Stimulated activated CD8-positive, alpha-beta memory T cell treated with anti-CD3 and anti-CD28 coated beads, Interleukin-2, amount 100 ng/mL, for 1 hour (primary cell): Measurements from ENCODE around the gene ZBED1.
"Not testable (repeated sequence)": the region's sequence is repeated elsewhere in the genome, so short reads cannot be mapped to it uniquely, and the experiment has no call there.

Source experiments
- DNase-seq, 2 donors: peaks; one replicate each; pipeline ENCODE4 v3.0.0-alpha.2; 2020; ENCODE audit warnings: low read depth in 2 of 2

Gene ZBED1

DNA sequence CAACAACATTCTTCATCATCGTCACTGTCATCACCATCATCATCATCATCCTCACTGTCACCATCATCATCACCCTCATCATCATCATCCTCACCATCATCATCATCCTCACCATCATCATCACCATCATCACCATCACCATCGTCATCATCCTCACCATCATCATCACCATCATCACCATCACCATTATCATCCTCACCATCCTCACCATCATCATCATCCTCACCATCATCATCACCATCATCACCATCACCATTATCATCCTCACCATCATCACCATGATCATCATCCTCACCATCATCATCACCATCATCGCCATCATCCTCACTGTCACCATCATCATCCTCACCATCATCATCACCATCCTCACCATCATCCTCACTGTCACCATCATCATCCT is 18.9 kb upstream of the ZBED1 start:
- not testable (repeated sequence) for DNase-seq

DNA sequence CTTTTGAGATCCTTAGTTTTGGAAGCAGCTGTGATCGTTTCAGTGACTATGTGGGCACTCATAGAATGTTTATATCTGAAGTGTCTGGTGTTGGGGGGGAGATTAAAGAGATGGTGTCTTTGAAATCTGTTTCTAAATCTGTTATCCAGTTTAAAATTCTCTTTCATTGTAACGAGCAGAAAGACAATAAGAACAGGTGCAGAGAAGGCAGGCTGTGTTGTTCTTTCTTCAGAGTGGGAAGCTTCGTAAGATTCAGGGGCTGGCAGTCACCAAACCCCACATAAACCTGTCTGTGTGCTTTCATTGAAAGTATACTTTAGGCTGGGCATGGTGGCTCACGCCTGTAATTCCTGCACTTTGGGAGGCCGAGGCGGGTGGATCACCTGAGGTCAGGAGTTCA is 16.3 kb upstream of the ZBED1 start:
- DNase-seq: no peak

DNA sequence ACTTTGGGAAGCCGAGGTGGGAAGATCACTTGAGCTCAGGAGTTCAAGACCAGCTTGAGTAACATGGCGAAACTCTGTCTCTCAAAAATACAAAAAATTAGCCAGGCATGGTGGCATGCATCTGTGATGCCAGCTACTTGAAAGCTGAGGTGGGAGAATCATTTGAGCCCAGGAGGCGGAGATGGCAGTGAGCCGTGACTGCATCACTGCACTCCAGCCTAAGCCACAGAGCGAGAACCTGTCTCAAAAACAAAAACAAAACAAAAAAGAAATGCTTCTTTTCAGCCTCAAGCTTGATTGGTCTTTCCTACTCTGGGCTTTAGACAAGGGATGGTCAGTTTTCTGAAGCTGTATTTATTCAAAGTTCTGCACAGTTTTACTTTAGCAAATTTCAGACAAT is 15.8 kb upstream of the ZBED1 start:
- no peak for DNase-seq

DNA sequence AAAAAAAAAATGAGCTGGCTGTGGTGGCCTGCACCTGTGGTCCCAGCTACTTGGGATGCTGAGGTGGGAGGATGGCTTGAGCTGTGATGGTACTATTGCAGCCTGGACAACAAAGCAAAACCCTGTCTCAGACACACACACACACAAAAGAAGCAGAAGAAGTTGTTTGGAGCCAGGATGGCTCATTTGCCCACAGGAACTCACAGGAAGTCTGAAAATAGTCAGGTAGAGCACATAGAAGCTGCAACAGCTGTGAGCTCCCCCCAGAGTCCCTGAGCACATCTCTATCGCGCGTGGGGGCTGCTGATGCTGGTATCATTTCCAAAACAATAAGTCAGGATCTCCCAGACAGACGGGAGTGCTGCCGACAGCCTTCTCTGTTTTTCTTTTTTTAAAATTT is 13.4 kb upstream of the ZBED1 start:
- no peak for DNase-seq

DNA sequence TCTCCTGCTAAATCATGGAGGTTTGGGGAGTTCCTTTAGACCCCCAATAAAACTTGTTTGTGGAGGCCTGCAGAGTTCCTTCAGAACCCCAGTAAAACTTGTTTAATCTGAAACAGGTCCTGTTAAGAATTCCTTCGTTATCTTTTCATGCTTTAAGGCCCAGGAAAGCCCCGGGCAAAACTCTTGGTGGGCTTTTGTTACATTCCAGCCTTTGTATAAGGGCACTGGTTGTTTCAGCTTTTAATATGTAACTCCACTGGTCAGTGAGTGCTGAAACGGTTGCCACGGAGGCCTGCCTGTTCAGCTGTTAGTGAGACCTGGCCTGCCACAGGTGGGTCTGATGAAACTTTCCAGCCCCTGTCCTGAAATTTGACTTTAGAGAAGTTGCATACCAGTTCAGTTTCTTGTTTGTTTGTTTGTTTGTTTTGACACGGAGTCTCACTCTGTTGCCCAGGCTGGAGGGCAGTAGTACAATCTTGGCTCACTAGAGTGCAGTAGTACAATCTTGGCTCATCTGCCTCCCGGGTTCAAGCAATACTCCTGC is 12.4 kb upstream of the ZBED1 start:
- no peak for DNase-seq

DNA sequence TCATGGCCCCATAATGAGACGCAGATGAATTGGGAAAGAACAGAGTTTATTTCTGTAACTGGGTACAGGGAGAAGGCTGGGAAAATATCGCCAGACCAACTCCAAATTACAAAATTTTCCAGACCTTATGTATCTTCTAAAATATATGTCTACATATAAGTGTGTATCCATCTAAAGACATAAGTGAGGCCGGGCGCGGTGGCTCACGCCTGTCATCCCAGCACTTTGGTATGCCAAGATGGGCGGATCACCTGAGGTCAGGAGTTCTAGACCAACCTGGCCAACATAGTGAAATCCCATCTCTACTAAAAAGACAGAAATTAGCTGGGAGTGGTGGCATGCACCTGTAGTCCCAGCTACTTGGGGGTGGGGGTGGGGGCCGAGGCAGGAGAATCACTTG is 11.7 kb upstream of the ZBED1 start:
- no peak for DNase-seq

DNA sequence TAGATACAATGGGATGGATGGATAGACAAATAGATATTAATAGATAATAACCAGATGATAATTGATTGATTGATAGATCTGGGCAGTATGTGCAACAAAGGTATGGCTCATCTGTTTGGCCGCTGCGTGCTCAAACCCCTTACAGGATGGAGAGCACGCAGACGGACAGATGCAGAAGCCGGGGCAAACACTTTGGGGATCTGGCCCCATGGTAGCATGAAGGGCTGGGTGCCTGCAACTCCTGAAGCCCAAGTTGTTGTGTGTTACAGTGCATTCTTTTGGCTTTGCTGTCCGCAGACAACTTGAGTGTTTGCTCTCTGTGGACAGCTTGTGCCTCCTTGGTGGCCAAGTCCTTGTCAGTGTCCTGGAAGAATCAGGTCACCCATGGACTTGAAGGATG is 10.6 kb upstream of the ZBED1 start:
- DNase-seq: no peak

DNA sequence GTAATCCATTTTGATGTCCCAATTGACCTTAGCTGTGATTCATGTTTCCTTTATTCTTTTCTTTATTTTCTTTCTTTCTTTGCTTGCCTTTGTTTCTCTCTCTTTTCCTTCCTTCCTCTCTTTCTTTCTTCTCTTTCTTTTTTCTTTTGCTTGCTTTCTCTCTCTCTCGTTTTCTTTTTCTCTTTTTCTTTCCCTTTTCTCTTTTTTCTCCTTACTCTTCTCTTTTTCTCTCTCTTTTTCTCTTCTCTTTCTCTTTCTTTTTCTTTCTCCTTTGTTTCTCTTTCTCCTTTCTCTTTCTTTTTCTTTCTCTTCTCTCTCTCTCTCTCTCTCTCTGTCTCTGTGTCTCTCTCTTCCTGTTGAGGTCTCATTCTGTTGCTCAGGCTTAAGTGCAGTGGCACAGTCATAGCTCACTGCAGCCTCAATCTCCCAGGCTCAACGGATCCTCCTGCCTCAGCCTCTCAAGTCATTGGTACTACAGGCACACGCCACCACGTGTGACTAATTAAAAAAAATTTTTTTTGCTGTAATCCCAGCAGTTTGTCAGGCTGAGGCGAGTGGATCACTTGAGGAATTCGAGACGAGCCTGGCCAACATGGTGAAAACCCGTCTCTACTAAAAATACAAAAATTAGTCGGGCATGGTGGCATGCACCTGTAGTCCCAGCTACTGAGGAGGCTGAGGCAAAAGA is 8.0 kb upstream of the ZBED1 start:
- DNase-seq: no peak

DNA sequence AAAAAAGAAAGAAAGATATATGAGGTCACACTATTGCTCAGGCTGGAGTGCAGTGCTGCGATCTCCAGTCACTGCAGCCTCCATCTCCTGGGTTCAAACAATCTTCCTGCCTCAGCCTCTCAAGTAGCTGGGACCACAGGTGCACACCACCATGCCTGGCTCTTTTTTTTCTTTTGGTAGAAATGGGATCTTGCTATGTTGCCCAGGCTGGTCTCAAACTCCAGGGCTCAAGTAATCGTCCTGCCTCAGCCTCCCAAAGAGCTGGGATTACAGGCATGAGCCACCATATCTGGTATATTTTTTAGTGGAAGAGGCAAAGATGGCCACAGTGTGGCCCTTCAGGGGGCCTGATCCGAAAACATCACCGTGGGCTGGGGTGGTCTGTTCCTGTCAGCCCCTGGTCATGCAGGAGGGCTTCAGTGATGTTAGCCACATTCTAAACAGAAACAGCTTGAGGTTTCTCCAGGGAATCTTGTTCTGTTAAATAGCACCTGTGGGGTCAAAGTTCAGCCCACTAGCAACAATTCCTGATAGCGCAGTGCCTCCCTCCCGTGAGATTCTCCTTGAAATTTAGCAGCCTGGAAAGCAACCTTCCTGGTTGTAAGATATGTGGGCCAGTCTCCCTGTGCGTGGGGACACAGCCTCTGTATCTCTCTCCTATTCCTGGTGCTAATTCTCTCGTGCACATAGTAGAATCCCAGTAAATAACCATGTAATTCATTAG is 7.3 kb upstream of the ZBED1 start:
- DNase-seq: no peak

DNA sequence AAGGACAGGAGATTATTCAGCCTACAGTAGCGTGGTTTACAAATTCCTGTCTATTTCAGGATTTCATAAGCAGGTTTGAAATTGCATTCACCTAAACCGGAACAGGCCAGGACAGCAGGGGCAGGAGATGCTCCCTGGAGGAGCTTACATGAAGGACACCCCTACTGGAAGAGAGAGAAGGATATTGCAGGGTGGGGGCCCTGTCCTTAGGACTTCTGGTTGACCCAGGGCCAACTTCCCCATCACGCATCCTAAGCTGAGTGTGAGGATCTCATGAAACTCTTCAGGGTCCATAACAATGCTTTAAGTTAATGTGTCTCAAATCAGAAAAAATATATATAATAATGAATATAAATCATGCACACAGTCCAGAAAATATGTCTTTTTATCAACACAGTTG is 6.4 kb upstream of the ZBED1 start:
- no peak for DNase-seq

DNA sequence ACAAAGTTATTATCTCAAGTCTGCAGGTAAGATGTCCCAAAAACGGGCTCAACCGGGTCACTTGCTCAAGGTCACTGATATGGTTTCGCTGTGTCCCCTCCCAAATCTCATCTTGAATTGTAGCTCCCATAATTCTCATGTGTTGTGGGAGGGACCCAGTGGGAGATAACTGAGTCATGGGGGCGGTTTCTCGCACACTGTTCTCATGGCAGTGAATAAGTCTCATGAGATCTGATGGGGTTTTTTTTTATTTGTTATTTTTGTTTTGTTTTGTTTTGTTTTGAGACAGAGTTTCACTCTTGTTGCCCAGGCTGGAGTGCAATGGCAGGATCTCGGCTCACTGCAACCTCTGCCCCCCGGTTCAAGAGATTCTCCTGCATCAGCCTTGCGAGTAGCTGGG is 4.6 kb upstream of the ZBED1 start:
- not testable (repeated sequence) for DNase-seq

DNA sequence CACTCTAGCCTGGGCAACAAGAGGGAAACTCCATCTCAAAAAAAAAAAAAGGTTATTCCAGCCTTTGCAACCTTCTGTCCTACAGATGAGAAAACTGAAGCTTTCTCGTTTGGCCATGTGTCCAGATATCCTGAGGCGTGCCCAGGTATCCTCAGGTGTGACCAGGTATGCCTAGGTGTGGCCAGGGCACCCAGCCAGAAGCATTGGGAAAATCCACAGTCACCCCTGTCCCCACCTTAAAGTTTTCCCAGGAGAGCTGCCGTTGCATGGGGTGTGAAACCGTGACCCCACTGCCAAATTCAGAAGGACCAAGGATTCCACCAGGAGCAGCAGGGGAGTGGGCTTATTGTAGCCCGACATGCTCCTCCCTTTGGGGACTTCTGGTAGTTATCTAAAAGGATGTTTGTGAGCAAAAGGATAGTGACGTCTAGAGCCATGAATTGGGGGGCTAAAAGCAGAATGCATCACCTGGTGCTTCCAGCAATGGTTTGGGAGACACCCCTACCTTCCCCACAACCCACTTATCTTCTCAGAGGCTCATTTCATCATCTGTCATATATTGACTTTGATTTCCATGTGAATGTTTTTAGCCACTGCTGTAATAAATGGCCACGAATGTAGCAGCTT is 4.0 kb upstream of the ZBED1 start:
- no peak for DNase-seq

DNA sequence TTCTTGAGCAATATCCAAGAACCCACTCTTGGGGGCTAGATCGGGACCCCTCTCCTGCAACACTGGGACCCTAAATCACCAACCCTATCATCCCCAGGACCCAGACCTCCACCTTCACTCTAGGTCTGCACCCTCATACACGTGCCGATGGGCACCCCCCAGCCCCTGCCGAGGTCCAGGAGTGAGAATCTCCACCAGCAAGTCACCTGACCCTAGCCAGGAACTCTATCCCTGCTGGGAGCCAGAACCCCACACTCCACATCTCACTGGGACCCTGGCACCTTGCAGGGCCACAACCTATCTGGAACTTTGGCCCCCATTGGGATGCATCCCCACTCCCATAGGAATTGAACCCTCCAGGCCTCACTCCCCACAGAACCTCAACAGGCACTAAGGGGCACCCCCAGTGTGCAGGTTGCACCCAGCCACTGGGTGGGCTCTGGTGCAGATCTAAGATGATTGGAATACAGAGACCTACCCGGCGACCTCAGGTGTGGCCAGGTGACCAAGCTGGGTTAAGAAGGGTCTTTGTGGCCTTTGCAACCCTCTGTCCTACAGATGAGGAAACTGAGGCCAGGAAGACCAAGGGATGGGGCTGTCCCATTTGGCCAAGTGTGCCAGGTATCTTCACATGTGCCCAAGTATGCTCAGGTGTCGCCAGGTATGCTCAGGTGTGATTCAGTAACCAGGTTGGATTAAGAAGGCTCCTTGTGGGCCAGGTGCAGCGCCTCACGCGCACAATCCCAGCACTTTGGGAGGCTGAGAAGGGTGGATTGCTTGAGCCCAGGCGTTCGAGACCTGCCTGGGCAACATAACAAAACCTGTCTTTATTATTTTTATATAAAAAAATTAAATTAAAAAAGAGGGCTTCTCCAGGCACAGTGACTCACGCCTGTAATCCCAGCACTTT is 3.1 kb upstream of the ZBED1 start:
- DNase-seq: no peak

DNA sequence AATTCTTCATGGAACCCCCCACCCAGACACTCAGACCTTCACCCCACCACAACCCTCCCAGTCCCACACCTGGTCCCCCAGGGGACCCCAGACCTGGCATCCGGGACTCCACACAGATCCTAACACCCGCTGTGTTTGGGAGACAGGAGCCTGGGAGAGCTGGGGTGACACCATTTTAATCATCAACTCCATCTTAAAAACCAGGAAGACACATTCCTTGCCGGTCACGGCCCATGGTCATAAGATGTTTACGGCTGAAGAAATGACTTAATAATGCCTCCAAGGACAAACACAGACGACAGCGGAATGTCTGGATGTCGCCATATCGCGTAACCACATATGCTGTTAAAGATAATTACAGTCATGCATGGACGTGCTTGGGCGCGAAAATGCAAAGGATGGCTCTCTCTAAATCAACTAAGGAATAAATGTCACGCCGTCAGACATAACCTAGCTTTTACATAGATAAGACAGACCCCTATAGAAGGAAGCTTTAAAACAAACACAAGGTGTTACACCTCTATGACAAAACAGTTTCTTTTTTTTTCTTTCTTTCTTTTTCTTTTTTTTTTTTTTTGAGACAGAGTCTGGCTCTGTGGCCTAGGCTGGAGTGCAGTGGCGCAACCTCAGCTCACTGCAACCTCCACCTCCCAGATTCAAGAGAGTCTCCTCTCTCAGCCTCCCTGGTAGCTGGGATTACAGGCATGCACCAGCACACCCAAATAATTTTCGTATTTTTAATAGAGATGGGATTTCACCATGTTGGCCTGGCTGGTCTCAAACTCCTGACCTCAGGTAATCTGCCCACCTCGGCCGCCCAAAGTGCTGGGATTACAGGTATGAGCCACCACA is 2.1 kb upstream of the ZBED1 start:
- no peak for DNase-seq

DNA sequence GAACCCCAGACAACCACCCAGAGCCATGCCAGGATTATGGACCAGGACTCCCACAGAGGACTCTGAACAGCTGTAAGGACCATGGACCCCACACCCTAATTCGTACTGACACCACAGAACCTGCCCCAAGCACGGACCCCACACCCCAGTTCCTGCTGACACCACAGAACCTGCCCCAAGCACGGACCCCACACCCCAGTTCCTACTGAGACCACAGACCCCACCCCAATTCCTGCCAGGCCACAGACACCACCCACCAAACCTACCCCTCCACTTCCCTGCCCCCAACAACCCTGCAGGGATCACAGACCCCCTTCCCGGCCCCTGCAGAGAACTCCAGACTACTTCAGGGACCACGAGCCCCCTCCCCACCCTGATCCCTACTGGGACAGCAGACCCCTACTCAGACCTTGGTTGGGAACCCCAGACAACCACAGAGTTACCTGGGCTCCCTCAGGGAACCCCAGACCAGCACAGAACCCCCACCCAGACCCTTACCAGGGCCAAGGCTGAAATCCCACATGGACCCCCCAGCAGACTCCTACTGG is 1.4 kb upstream of the ZBED1 start:
- no peak for DNase-seq

DNA sequence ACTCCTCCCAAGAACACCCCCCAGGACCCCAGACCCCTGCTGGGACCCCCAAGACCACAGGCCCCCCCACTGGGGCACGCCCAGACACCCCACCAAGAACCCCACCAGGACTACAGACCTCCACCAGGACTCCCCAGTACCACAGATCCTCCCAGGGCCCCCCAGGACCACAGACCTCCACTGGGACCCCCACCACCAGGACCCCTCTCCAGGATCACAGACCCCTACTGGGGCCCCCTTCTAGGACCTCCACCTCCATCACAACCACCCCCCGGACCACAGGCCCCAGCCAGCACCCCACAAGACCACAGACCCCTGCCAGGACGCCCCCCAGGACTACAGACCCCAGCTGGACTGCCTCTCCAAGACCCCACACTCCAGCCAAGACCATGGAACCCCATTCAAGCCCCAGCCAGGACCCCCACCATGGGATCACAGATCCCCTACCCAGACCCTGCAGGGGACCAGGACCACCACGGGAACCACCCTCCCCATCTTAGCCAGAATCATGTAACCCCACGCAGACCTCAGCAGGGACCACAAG is 855 bp upstream of the ZBED1 start:
- no peak for DNase-seq

DNA sequence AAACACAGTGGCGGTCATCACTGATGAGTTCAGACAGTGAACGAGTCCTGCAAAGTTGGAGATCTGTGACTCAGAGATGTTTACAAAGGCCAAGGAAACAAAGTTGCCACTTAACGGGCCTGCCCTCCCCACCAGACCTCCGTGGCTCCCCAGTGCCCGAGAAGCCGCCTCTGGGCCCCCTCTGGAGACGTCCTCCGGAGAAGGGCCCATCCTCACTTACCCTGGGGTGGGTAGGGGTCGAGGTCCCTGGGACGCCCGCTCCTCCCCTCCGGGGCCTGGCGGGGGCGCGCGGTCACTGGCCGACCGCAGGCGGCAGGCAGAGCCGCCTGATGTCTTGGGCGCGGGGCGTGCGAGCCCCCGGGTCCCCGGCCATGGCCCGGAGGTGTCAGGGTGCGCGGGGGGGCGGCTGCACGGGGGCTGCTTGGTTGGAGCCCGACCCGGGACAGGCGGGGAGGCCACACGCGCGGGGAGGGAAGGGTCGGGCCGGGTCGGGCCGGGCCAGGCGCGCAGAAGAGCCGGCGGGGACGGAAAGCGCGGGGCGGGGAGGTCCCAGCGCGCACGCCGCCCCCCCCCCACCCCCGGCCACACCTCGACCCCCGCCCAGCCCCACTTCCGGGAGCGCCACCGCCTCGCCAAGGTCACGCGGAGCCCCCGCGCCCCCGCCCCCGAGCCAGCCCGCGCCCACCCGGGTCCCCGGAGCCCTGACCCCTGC is 529 bp downstream of the ZBED1 start:
- DNase-seq: peak in 1 of 2 donors; percentile 12

DNA sequence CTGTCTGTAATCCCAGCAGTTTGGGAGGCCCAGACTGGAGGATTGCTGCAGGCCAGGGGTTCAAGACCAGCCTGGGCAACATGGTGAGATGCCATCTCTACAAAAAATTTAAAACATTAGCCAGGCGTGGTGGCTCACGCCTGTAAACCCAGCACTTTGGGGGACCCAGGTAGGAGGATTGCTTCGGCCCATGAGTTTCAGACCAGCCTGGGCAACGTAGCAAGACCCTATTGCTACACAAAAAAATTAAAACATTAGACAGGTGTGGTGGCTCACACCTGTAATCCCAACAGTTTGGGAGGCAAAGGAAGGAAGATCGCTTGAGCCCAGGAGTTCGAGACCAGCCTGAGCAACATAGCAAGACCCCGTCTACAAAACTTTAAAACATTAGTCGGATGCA is 1.3 kb downstream of the ZBED1 start:
- no peak for DNase-seq

DNA sequence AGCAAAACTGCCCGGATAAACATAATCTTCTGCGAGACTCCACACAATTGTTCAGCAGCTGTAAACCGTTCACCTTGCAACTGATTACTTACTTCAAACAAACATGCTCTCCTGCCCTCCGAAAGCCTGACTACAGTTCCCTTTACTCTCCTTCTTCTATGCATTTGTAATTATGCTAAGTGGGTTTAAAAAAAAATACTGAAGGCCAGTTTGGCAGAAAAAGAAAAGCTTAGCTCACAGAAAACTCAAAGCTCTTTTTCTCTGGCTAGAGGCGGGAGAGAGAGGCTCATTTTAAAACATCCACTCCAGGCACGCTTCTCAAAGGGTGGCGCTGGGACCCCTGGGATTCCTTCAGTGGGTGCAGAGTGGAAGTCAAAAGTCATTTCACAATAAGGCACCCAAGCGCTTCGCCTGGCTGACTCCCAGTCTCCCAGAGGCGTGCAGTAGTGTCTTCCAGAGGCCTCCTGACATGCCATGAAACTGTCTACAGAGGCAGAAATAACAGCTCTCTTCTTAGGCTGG is 1.9 kb downstream of the ZBED1 start:
- DNase-seq: no peak
